GM12875 (cell line): ENCODE data around the gene AGAP4.
"Not testable (repeated sequence)": the region's sequence is repeated elsewhere in the genome, so short reads cannot be mapped to it uniquely, and the experiment has no call there.

Experiments
- H3K4me3 ChIP-seq: one replicate; pipeline ENCODE4 v1.5.1; 2011; ENCODE audit warnings: low read depth, low read length, control low read depth
- CTCF ChIP-seq: IDR thresholded peaks from 2 replicates; pipeline ENCODE4 v1.5.1; 2011; ENCODE audit warnings: low read depth, mild to moderate bottlenecking, control low read depth, inconsistent platforms, low read length, moderate library complexity, borderline replicate concordance; ENCODE audit not compliant: insufficient read depth

AGAP4 gene

GRCh38 chr10:45847400-45847799 is at the start of gene AGAP4:
Gene AGAP4, minus strand, starts transcription at chr10:45847500. Its CDS starts 153 bp downstream, at chr10:45847347.
- H3K4me3 ChIP-seq, result not testable (repeated sequence)

GRCh38 chr10:45890721-45891120 is 43.4 kb upstream of the AGAP4 start:
- H3K4me3 ChIP-seq, result not testable (repeated sequence)

GRCh38 chr10:45889539-45890230 is 42.4 kb upstream of the AGAP4 start:
- not testable (repeated sequence) for H3K4me3 ChIP-seq

- not testable (repeated sequence) for H3K4me3 ChIP-seq
Measured at GRCh38 chr10:45882880-45883279, 35.6 kb upstream of the AGAP4 start.

GRCh38 chr10:45865404-45865803 is 18.1 kb upstream of the AGAP4 start:
- not testable (repeated sequence) for H3K4me3 ChIP-seq

- H3K4me3 ChIP-seq, result not testable (repeated sequence)
Measured at GRCh38 chr10:45864264-45864663, 17.0 kb upstream of the AGAP4 start.

GRCh38 chr10:45863632-45864031 is 16.3 kb upstream of the AGAP4 start:
- H3K4me3 ChIP-seq, result not testable (repeated sequence)

- H3K4me3 ChIP-seq, result not testable (repeated sequence)
Measured at GRCh38 chr10:45857931-45858330, 10.6 kb upstream of the AGAP4 start.

- H3K4me3 ChIP-seq, result not testable (repeated sequence)
Measured at GRCh38 chr10:45848467-45848866, 1.2 kb upstream of the AGAP4 start.

- not testable (repeated sequence) for H3K4me3 ChIP-seq
Measured at GRCh38 chr10:45822918-45823317, 24.4 kb downstream of the AGAP4 start.

GRCh38 chr10:45820107-45820830 is 27.0 kb downstream of the AGAP4 start:
- H3K4me3 ChIP-seq, result not testable (repeated sequence)

- H3K4me3 ChIP-seq, result no peak overlapping the region
- no peak for TF ChIP-seq CTCF
Measured at GRCh38 chr10:45819552-45819951, 27.7 kb downstream of the AGAP4 start.

- TF ChIP-seq CTCF, result no peak
- no peak overlapping the region for H3K4me3 ChIP-seq
Measured at GRCh38 chr10:45817912-45818311, 29.4 kb downstream of the AGAP4 start.
